SIG-M5 treated with dmso at 0.1 percent for 504 hours (cell line): ENCODE measurements around the gene CFC1B.
"Not testable (repeated sequence)": the region's sequence is repeated elsewhere in the genome, so short reads cannot be mapped to it uniquely, and the experiment has no call there.

Experiments used
- DNase-seq: peaks from one replicate; lab custom pipeline; 2025; ENCODE audit not compliant: unreplicated experiment; lab: John Stamatoyannopoulos, UW

Gene CFC1B

DNA sequence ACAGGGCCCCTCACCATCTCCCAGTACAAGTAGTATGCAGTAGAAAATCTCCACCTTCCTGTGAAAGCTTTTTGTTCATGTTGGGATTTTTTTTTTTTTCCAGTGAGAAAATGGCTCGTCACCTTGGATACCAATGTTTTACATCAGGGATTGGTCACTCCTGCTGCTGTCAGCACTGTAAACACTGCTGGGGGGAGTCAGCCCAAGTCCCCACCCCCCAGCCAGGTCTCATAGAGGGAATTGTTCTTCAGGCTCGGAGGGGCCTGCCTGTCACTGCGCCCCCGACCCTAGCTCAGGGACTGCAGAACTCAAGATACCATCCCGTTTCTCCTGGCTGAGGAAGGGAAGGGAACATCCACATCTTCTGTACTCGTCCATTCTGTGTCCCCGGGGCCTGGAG, at the start of gene CFC1B:
Gene CFC1B (plus strand): TSS at position 231 of the 400 bp plus-strand sequence. CDS start 263 bp downstream, outside the sequence.
- not testable (repeated sequence) for DNase-seq

GRCh38 chr2:130491073-130491472, 29.9 kb upstream of the CFC1B start:
- DNase-seq = not testable (repeated sequence)

GRCh38 chr2:130509228-130509627, 11.8 kb upstream of the CFC1B start, which contains the start of gene POTEI:
Gene POTEI (minus strand): TSS chr2:130509328. CDS start chr2:130509235, 93 bp downstream.
- DNase-seq = not testable (repeated sequence)

DNA sequence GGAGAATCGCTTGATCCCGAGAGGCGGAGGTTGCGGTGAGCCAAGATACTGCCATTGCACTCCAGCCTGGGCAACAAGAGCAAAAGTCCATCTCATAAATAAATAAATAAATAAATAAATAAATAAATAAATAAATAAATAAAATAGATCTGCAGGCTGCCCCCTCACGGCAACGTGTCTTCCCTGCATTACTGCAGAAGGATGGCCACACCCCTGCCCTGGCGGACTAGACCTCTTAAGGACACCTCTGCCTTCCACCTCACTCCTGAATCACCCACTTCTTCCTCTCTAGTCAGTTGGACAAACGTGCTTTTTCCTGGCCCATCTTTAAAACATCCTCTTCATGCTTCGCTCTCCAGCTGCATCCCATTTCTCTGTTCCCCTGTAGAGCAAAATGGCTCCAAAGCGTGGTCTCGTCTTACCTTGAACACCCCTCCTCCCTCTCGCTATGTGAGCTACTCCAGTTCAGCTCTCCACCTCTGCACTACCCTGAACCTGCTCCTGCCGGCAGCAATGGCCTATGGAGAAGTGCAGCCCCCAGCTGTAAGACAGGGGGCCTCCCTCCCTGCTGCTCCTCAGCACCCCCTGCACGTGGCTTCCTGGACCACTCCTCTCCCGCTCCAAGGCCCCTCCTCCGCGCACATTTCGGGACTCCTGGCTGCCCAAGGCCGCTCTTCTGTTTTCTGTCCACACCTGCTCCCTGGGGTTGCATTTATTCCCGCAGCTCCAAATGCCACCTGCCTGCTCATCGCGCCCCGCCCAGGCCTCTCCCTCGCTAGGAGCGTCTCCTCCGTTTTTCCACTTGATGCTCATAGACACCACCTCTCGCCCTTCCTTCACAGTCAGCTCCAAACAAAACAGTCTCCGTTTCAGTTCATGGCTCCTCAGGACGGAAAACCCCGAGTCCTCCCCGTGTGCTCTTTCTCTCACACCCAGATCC, 9.9 kb upstream of the CFC1B start:
- not testable (repeated sequence) for DNase-seq

GRCh38 chr2:130511747-130512451, 9.1 kb upstream of the CFC1B start:
- not testable (repeated sequence) for DNase-seq

DNA sequence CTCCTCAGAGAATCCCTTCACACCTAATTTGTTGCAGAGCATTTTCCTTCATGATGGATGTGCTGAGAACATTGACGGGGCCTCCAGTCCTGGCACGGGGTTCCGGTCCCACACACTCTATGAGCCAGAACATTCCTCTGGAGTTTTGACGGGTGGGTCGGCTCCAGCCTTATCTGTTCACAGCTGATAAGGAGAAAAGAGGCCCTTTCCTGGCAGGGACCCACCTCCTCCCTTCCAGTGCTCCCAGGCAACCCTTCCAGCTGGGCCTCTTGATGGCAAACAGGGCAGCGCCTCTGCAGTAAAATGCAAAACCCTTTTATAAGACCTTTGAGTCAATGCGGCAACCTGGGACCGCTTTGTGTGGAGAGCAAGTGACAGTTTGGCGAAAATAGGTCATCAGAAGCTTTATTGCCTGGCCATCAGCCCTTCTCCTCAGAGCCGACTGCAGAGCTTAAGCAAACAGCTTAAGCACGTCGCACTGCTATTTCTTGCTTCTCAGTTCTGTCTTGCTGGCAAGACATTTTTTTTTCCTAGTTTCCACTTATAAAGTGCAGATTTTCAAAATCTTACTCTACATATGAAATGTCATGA, 2.4 kb upstream of the CFC1B start:
- not testable (repeated sequence) for DNase-seq

DNA sequence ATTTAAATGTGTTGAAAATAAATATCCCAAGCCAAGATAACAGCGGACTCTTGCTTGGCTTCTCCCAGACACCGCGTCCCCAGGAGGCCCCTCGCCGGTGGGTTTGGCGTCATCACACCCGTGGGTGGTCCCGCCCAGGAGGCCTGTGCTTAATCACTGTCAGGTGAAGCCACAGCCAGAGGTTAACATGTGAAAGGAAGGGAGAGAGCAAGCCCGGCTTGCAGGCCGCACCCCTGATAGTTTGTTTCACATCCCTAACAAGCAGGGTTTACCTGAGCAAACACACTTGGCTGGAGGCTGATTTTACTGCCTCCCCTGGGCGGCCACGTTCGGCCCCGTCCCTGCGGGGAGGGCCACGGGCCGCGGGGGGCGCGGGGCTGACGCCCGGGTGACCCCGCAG, 1.4 kb downstream of the CFC1B start:
- DNase-seq = not testable (repeated sequence)

GRCh38 chr2:130527365-130527967, 6.4 kb downstream of the CFC1B start:
- DNase-seq = not testable (repeated sequence)

- not testable (repeated sequence) for DNase-seq
Observed at GRCh38 chr2:130529545-130529944, 8.5 kb downstream of the CFC1B start.

GRCh38 chr2:130530212-130530611, 9.2 kb downstream of the CFC1B start:
- not testable (repeated sequence) for DNase-seq

GRCh38 chr2:130531225-130531624, 10.2 kb downstream of the CFC1B start:
- DNase-seq = not testable (repeated sequence)

DNA sequence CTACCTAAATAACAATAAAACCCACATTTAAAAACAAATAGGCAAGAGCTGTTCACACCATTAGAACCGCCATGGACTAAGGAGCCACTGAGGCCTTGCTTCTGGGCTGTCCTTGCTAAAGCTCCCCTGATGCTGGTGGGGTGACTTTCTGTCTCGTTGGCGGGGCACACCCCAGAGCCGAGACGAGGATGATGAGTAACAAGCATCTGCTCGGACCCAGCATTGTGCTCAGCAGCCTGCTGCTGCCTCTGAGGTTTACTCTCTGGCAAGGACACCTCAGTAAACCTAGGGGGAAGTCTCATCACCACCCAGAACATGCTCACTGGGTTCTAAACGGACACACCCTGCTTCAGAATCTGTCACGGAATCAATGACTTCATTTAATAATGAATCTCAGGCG, 10.7 kb downstream of the CFC1B start:
- not testable (repeated sequence) for DNase-seq

DNA sequence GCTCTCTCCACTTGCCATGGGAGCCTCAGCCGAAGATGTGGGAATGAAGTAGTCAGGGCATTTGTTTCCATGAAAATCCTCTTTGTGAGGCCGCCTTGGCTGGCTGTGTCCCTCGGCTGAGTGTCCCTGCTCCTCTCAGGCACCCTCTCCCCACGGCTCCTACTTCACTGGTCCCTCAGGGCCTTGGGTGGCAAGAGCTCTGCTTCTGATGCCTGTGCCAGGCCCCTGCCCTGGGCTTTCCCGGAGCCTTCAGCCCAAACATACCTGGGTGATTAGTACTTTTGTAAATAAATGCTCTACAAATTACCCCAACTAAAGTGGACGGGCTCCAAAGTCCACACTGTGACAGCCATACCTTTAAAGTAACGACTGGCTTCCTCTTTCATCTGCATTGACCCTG, 15.6 kb downstream of the CFC1B start:
- not testable (repeated sequence) for DNase-seq

GRCh38 chr2:130538271-130538670, 17.2 kb downstream of the CFC1B start:
- DNase-seq = not testable (repeated sequence)

- not testable (repeated sequence) for DNase-seq
Observed at GRCh38 chr2:130542789-130543188, 21.8 kb downstream of the CFC1B start.

DNA sequence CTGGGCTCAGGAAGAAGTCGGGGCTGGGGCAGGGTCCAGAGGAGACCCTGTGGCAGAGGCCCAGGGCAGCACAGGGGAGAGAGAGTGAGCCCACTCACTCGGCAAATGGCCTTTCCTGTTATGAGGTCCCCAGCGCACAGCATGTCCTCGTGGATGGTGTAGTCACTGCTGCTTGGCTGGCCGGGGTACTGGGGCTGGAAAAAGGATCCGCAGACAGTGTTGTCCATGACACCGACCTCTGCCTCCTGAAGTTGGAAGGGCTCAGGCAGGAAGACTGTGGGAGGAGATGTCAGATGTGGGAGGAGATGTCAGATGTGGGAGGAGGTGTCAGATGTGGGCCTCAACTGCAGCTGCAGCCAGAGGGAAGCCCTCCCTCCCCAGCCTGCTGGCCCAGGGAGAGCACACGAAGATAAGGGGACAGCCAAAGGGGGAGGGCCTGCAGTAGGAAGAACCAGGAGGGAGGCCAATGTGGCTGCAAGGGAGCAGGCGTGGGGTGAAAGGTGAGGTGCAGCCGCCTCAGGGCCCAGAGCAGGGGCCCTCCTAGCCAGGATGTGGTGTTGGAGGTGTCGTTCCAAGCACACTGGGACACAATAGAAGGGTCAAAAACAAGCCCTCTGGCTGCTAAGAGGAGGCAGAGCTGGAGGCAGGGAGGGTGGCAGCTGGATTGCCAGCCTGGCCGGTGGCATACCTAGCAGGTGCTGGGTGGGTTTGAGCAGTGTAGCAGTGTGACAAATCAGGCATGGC, 22.9 kb downstream of the CFC1B start:
- not testable (repeated sequence) for DNase-seq

GRCh38 chr2:130544978-130545377, 24.0 kb downstream of the CFC1B start:
- not testable (repeated sequence) for DNase-seq

GRCh38 chr2:130548418-130548817, 27.4 kb downstream of the CFC1B start:
- not testable (repeated sequence) for DNase-seq

- DNase-seq = not testable (repeated sequence)
Observed at GRCh38 chr2:130549475-130549874, 28.5 kb downstream of the CFC1B start.

DNA sequence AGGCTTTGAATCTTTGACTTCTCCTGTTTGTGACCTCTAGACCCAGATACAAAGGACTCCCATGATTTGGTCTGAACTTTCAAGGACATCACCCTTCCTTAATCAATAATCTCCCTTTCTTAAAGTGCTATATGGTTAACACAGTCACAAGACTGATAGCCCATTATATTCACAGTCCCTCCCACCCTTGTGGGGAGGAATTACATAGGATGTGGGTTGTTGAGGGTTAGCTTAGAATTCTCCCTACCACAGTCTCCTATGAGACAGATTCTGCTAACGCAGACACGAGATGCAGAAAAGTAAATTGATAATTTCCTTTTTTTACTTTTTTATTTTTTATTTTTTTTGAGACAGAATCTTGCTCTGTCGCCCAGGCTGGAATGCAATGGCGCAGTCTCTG, 33.2 kb downstream of the CFC1B start:
- not testable (repeated sequence) for DNase-seq
